Sigmoid colon (tissue), 4 donors: ENCODE data around the gene SLC6A12.

Experiments used
- EP300 ChIP-seq, 4 donors: sonication (generic); formaldehyde crosslinking; IDR thresholded peaks; one replicate each; pipeline ENCODE4 v1.6.1; 2017; ENCODE audit warnings: antibody characterized with exemption in 4 of 4
- POLR2A ChIP-seq, 2 donors: fragments of 450-650 bp; IDR thresholded peaks; one replicate each; pipeline ENCODE4 v1.6.1; 2016; ENCODE audit warnings: antibody characterized with exemption in 2 of 2, mild to moderate bottlenecking in 2 of 2, moderate library complexity in 2 of 2
- TF ChIP-seq, protein P1 (sequence below), 4 experiments: fragments of 450-650 bp in 3 of 4; fragments of 200-600 bp in 1 of 4; IDR thresholded peaks; one replicate each; pipeline ENCODE4 v1.5.1; 2016 to 2019; ENCODE audit warnings: antibody characterized with exemption in 4 of 4, mild to moderate bottlenecking in 3 of 4, moderate library complexity in 2 of 4

GRCh38 chr12:181921-182320 is 32.0 kb downstream of the SLC6A12 start:
- no peak for TF ChIP-seq EP300 (IDR thresholded peaks at IDR 0.05)
- TF ChIP-seq, protein P1, sequence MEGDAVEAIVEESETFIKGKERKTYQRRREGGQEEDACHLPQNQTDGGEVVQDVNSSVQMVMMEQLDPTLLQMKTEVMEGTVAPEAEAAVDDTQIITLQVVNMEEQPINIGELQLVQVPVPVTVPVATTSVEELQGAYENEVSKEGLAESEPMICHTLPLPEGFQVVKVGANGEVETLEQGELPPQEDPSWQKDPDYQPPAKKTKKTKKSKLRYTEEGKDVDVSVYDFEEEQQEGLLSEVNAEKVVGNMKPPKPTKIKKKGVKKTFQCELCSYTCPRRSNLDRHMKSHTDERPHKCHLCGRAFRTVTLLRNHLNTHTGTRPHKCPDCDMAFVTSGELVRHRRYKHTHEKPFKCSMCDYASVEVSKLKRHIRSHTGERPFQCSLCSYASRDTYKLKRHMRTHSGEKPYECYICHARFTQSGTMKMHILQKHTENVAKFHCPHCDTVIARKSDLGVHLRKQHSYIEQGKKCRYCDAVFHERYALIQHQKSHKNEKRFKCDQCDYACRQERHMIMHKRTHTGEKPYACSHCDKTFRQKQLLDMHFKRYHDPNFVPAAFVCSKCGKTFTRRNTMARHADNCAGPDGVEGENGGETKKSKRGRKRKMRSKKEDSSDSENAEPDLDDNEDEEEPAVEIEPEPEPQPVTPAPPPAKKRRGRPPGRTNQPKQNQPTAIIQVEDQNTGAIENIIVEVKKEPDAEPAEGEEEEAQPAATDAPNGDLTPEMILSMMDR (IDR thresholded peaks at IDR 0.05), result no peak
- no peak for TF ChIP-seq POLR2A (IDR thresholded peaks at IDR 0.05)
